A673 (cell line): ENCODE measurements around the gene TLE4. TPM values are rescaled to one million over a fixed set of nuclear protein-coding genes. Genes with fewer than 3 reads are reported as not detected.

Experiments
- BruUV-seq: library from RNA; stranded (reverse); fragments of 400-500 nt; replicated peaks from 2 replicates; lab custom pipeline; 2021; lab: Mats Ljungman, UMichigan
- CTCF ChIA-PET: fragments of 300-600 bp; sonication (Branson Sonifier 250); formaldehyde crosslinking; loops from one replicate; lab custom pipeline; 2022; ENCODE audit warnings: antibody characterized with exemption; lab: Charles Lee
- POLR2A ChIA-PET: fragments of 300-600 bp; sonication (Branson Sonifier 250); formaldehyde crosslinking; loops from one replicate; lab custom pipeline; 2022; ENCODE audit warnings: antibody characterized with exemption; ENCODE audit not compliant: low non-redundant PET; lab: Charles Lee
- DNase-seq: peaks from one replicate; pipeline ENCODE4 v3.0.0-alpha.2; 2015; ENCODE audit warnings: low spot score
- H3K27ac ChIP-seq: fragments of 200-600 bp; sonication (generic); 2 replicates; pipeline ENCODE4 v1.5.1; 2016; ENCODE audit warnings: mixed run types, low read depth, mild to moderate bottlenecking, mixed read lengths, antibody characterized with exemption, low read length; ENCODE audit not compliant: poor library complexity, severe bottlenecking
- H3K27me3 ChIP-seq: fragments of 200-600 bp; sonication (generic); replicated peaks from 2 replicates; pipeline ENCODE4 v1.6.1; 2017; ENCODE audit warnings: mixed run types, low read depth, mild to moderate bottlenecking, mixed read lengths, antibody characterized with exemption, low read length; ENCODE audit not compliant: insufficient read depth, poor library complexity
- H3K36me3 ChIP-seq: fragments of 200-600 bp; sonication (generic); 2 replicates; pipeline ENCODE4 v1.6.1; 2016; ENCODE audit warnings: mixed run types, mild to moderate bottlenecking, mixed read lengths, antibody characterized with exemption, low read length; ENCODE audit not compliant: insufficient read depth, poor library complexity, severe bottlenecking
- H3K4me1 ChIP-seq: fragments of 200-600 bp; sonication (generic); 2 replicates; pipeline ENCODE4 v1.6.1; 2017; ENCODE audit warnings: mixed run types, mild to moderate bottlenecking, mixed read lengths, antibody characterized with exemption, low read length; ENCODE audit not compliant: insufficient read depth, poor library complexity, severe bottlenecking
- H3K4me3 ChIP-seq: fragments of 200-600 bp; sonication (generic); 2 replicates; pipeline ENCODE4 v1.5.1; 2016; ENCODE audit warnings: low read depth, mixed run types, mild to moderate bottlenecking, mixed read lengths, low read length; ENCODE audit not compliant: poor library complexity, severe bottlenecking
- H3K9me3 ChIP-seq: fragments of 200-600 bp; sonication (generic); 2 replicates; pipeline ENCODE4 v1.6.1; 2016; ENCODE audit warnings: mixed run types, low read depth, mild to moderate bottlenecking, mixed read lengths, antibody characterized with exemption, low read length; ENCODE audit not compliant: poor library complexity, severe bottlenecking
- EZH2 ChIP-seq: fragments of 200-600 bp; sonication (generic); IDR thresholded peaks from 2 replicates; pipeline ENCODE4 v1.6.1; 2017; ENCODE audit warnings: borderline replicate concordance, low read depth, mild to moderate bottlenecking, mixed read lengths, antibody characterized with exemption, low read length; ENCODE audit not compliant: poor library complexity, severe bottlenecking
- intact Hi-C: fragments of 100-400 bp; cut with micrococcal nuclease; formaldehyde crosslinking; loops from one replicate; pipeline ENCODE4 v1.10.0; 2022; ENCODE audit not compliant: unreplicated experiment
- total RNA-seq: library from RNA; stranded (reverse); gene quantifications from 2 replicates; pipeline ENCODE4 v1.2.3, GENCODE V29; 2021
- TF ChIP-seq, protein P1 (sequence below): fragments of 300-800, 200-600 bp; sonication (generic); conservative IDR thresholded peaks from 2 replicates; pipeline ENCODE4 v1.5.1; 2017; ENCODE audit warnings: low read depth, mild to moderate bottlenecking, antibody characterized with exemption, low read length, moderate library complexity, mixed read lengths

TLE4 gene
- total RNA-seq, 1 experiment from 2014 or later, result 21.3 TPM

DNA sequence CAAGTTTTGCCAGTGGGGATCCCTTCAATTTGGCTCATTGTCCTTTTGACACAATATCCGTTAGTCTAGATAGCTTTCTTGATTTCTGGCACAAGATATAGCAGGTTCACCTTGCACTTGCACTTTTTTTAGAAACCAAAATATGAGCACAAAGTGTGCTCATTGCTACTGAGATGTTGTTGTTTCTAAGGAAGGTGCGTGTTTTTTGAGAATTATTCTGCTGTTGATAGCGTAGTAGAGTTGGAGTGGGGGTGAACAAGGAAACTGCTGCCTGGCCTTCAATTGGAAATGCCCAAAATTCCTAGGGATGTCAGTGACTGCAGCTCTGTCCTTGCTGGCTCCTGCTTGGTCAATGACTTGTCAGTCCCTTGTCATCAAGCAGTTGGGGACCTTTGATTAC lies 73.3 kb downstream of the TLE4 start:
- Histone ChIP-seq H3K36me3 (no peaks in the 10 kb centered on the region), H3K4me3 (no peak overlapping the region), H3K4me1 (no peaks in the 10 kb centered on the region), H3K27ac (no peak overlapping the region), H3K9me3 (peaks cover 6% of the 10 kb centered on the region), H3K27me3 (no peaks in the 10 kb centered on the region)
- DNase-seq, result no peak
- TF ChIP-seq EZH2, result no peak
- TF ChIP-seq, protein P1, sequence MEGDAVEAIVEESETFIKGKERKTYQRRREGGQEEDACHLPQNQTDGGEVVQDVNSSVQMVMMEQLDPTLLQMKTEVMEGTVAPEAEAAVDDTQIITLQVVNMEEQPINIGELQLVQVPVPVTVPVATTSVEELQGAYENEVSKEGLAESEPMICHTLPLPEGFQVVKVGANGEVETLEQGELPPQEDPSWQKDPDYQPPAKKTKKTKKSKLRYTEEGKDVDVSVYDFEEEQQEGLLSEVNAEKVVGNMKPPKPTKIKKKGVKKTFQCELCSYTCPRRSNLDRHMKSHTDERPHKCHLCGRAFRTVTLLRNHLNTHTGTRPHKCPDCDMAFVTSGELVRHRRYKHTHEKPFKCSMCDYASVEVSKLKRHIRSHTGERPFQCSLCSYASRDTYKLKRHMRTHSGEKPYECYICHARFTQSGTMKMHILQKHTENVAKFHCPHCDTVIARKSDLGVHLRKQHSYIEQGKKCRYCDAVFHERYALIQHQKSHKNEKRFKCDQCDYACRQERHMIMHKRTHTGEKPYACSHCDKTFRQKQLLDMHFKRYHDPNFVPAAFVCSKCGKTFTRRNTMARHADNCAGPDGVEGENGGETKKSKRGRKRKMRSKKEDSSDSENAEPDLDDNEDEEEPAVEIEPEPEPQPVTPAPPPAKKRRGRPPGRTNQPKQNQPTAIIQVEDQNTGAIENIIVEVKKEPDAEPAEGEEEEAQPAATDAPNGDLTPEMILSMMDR, result no peak
- CTCF ChIA-PET, result no interaction called here
- POLR2A ChIA-PET, result no interaction called here
- no TSS peak for BruUV-seq
- intact Hi-C loops, result no loop called here

DNA sequence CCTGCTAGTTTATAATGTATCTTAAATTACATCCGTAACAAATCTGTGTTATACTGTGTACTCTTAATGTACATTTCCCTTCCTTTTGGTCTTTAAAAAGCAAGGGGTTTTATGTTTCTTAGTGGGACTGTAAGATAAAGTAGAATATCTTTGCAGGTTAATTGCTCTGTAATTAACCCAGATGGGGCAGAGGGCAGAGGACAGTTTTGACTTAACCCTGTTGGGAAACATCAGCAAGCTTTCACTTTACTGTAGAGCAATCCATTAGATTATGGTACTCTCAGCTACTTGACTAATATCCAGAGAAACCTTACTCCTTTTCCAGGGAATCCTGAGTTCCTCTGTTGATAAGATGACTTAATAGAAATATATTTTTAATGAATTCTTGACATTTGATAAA lies 74.3 kb downstream of the TLE4 start:
- H3K36me3 ChIP-seq, result no peaks in the 10 kb centered on the region
- DNase-seq, result no peak
- H3K4me1 ChIP-seq, result no peaks in the 10 kb centered on the region
- intact Hi-C loops, result no loop called here
- H3K27ac ChIP-seq, result no peak overlapping the region
- no peak for TF ChIP-seq EZH2
- TF ChIP-seq, protein P1, result no peak
- BruUV-seq, result no TSS peak
- H3K4me3 ChIP-seq, result no peak overlapping the region
- ChIA-PET CTCF (no interaction called here), POLR2A (no interaction called here)
- H3K27me3 ChIP-seq, result no peaks in the 10 kb centered on the region
- H3K9me3 ChIP-seq, result peaks cover 6% of the 10 kb centered on the region

DNA sequence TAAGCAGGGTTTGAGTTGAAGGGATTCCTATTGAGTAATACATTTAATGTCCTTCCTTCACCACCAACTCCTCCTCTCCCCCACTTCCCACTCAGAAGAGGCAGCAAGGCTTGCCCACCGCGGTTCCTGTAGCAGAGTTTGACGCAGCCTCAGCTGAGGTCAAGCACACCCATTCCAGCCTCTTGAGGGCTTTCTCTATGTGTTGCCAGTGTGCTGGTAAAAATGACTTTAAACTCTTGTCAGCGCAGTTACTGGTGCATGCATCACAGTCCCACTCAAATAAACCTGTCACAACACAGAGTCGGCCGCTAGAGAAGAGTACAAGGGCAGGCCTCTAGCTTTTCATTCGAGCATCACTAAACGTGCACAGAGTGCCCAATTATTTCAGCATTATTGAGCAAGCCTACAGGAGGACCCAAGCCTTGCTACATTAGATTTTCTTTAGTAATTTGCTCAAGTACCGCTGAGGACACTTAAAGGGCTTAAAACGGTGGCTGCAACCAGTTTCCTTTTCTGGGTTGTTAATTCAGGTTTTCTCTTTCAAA lies 79.6 kb downstream of the TLE4 start:
- no peak for TF ChIP-seq EZH2
- TF ChIP-seq, protein P1, result no peak
- Histone ChIP-seq H3K36me3 (no peaks in the 10 kb centered on the region), H3K27me3 (no peaks in the 10 kb centered on the region), H3K4me3 (no peak overlapping the region), H3K9me3 (no peaks in the 10 kb centered on the region), H3K27ac (no peak overlapping the region), H3K4me1 (peaks cover 3% of the 10 kb centered on the region)
- BruUV-seq, result no TSS peak
- intact Hi-C loops, result no loop called here
- POLR2A ChIA-PET, result no interaction called here
- CTCF ChIA-PET, result no interaction called here
- DNase-seq, result peak; percentile 52
